Measurements from ENCODE around the gene IGLL5. TPM values are rescaled to one million over a fixed set of nuclear protein-coding genes. Genes with fewer than 3 reads are reported as not detected.

IGLL5 gene
- total and polyA plus RNA-seq, 5 donors = 0.65 to 0.97 TPM; not detected in 3

DNA sequence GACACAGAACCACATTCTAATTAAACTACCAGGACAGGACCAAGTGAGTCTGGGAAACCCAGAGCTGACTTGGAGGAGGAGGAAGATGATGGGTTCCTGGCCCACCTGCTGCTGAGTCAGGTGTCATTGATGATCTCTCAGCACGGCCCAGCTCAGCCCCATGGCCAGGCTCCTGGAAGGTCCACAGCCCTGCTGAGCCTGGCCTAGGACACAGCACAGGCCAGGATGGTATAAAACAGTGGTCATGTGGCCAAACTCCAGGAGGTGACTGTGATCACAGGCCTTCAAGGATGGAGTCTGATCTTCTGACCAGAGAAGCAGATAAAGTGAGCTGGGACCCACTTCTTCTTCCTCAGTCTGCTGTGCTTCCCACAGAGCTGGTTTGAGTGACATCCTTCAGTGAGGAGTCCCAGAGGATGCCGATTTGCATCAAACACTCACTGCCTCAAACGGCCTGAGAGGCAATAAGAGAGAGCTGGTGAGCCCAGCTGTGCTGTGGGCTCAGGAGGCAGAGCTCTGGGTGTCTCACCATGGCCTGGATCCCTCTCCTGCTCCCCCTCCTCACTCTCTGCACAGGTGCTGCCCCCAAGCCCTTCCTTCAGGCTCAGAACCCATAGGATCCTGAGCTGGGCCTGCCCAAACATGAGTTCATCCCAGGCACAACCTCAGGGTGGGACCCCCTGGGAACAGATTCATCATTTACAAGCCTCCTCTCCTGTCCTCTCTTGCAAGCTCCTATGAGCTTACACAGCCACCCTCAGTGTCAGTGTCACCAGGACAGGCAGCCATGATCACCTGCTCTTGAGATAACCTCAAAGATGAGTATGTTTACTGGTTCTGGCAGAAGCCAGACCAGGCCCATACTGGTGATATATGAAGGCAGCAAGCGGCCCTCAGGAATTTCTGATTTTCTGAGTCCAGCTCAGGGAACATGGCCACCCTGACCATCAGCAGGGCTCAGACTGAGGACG lies 37.7 kb upstream of the IGLL5 start:
- intact Hi-C loops (cut with DNase I) = loop anchor here in 3 of 4 donors (2.0 to 10.0 kb wide), 4 partner anchors 95 to 275 kb away; no protein-coding TSS in a partner anchor
- ATAC-seq = no peak
- Histone ChIP-seq H3K9me3 (ENCODE audit: control insufficient read depth, low read length) (no peaks in the 10 kb centered on the region), H3K4me3 (ENCODE audit: low read length) (no peak overlapping the region), H3K4me1 (ENCODE audit: control insufficient read depth, insufficient read depth, low read length) (no peaks in the 10 kb centered on the region), H3K27ac (ENCODE audit: low read length) (no peak overlapping the region), H3K27me3 (ENCODE audit: control insufficient read depth, insufficient read depth) (no peaks in the 10 kb centered on the region)
- no peak for DNase-seq
- WGBS = 77% methylated on average over 5 of the region's 5 CpGs

DNA sequence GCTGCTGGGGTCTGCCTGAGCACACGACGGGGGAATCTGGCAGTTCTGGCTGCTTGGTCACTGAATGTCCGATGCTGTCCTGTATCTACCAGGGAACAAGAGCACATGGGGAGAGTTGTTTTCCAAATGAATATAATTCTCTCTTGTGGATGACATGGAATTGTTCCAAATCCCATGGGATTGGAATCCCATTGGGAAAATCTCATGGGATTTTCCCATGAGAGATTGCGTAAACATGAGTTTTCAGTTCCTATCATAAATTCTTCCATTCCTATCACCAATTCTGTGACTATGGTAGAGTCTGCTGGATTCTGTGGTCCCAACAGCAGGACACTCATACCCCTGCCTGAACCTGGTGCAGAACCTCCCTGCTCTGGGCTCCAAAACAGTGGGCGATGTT lies 35.6 kb upstream of the IGLL5 start:
- ATAC-seq = no peak
- no peaks in the 10 kb centered on the region for H3K4me1 ChIP-seq (ENCODE audit: control insufficient read depth, insufficient read depth, low read length)
- no peak overlapping the region for H3K4me3 ChIP-seq (ENCODE audit: low read length)
- no peaks in the 10 kb centered on the region for H3K9me3 ChIP-seq (ENCODE audit: control insufficient read depth, low read length)
- intact Hi-C loops (cut with DNase I) = loop anchor here in 2 of 4 donors (5.0 to 10.0 kb wide), 3 partner anchors 93 to 273 kb away; no protein-coding TSS in a partner anchor
- no peak for DNase-seq
- no peaks in the 10 kb centered on the region for H3K27me3 ChIP-seq (ENCODE audit: control insufficient read depth, insufficient read depth)
- no peak overlapping the region for H3K27ac ChIP-seq (ENCODE audit: low read length)
- 81% methylated on average over 5 of the region's 5 CpGs for WGBS

DNA sequence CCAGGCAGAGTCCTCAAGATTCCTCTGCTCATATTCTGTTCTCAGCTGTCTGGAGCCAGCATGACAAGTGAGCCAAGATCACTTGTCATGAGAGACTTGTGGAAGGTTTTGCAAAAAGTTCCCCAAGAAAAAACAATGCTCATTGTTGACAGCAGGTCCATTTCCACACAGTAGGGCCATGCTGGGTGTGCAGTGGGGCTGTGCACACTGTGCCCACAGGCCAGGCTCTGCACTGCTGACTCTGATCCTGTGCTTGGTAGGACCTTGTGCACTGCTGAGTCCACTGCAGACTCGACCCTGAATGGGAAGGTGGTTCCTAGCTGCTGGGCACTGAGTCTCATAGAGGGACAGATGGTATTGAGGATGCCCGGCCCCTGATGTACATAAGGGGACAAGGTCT lies 33.9 kb upstream of the IGLL5 start:
- H3K27me3 ChIP-seq (ENCODE audit: control insufficient read depth, insufficient read depth) = no peaks in the 10 kb centered on the region
- intact Hi-C loops (cut with DNase I) = loop anchor here in 2 of 4 donors (5.0 to 10.0 kb wide), 3 partner anchors 91 to 271 kb away; no protein-coding TSS in a partner anchor
- ATAC-seq (no peak), DNase-seq (no peak)
- no peaks in the 10 kb centered on the region for H3K4me1 ChIP-seq (ENCODE audit: control insufficient read depth, insufficient read depth, low read length)
- 73% methylated on average over 2 of the region's 2 CpGs for WGBS
- H3K9me3 ChIP-seq (ENCODE audit: control insufficient read depth, low read length) = no peaks in the 10 kb centered on the region
- no peak overlapping the region for H3K4me3 ChIP-seq (ENCODE audit: low read length)
- no peak overlapping the region for H3K27ac ChIP-seq (ENCODE audit: low read length)

DNA sequence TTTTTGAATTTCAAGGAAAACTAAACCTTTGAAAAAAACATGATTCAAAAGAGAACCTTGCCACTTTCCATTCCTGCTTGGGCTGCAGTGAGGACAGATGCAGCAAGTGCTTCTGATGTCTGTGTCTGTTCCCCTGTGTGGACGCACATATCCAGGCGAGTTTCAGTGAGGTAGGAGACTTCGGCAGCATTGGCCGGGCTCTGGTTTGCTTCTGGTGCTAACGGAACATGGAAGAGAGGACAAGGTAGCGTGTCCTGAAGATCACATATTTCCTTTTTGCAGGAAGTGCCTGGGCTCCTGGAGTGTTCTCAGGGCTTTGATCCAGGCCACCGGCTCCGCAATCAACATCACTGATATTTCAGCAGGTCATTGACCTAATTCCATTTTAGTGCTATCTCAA lies 33.1 kb upstream of the IGLL5 start:
- Histone ChIP-seq H3K27me3 (ENCODE audit: control insufficient read depth, insufficient read depth) (no peaks in the 10 kb centered on the region), H3K4me1 (ENCODE audit: control insufficient read depth, insufficient read depth, low read length) (no peaks in the 10 kb centered on the region), H3K9me3 (ENCODE audit: control insufficient read depth, low read length) (no peaks in the 10 kb centered on the region), H3K4me3 (ENCODE audit: low read length) (no peak overlapping the region), H3K27ac (ENCODE audit: low read length) (no peak overlapping the region)
- 63% methylated on average over 8 of the region's 8 CpGs for WGBS
- intact Hi-C loops (cut with DNase I) = loop anchor here in 2 of 4 donors (5.0 to 10.0 kb wide), 3 partner anchors 90 to 270 kb away; no protein-coding TSS in a partner anchor
- no peak for ATAC-seq
- no peak for DNase-seq

DNA sequence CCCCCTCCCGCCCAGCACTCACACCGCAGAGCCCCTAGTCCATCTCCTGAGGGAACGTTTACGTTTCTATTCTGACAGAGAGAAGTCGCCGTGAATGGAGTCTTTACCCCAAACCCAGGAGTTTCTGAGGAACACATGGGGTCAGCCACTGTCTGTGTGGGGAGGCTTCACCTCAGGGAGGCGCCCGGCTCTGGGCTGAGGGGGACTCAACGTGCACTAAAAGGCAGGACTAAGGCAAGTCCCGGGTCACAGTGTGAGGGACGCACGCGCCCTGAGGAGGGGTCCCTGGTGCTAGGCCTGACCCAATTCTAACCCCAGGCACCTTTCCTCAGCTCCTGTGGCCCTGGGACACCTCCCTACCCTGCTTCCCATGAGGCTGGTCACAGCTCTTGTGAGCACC lies 32.5 kb upstream of the IGLL5 start:
- Histone ChIP-seq H3K4me1 (ENCODE audit: control insufficient read depth, insufficient read depth, low read length) (no peaks in the 10 kb centered on the region), H3K9me3 (ENCODE audit: control insufficient read depth, low read length) (no peaks in the 10 kb centered on the region), H3K27me3 (ENCODE audit: control insufficient read depth, insufficient read depth) (no peaks in the 10 kb centered on the region), H3K4me3 (ENCODE audit: low read length) (no peak overlapping the region), H3K27ac (ENCODE audit: low read length) (no peak overlapping the region)
- ATAC-seq (no peak), DNase-seq (no peak)
- intact Hi-C loops (cut with DNase I) = loop anchor here in 2 of 4 donors (10.0 kb wide), 2 partner anchors 90 to 270 kb away; no protein-coding TSS in a partner anchor
- WGBS = 54% methylated on average over 13 of the region's 13 CpGs

DNA sequence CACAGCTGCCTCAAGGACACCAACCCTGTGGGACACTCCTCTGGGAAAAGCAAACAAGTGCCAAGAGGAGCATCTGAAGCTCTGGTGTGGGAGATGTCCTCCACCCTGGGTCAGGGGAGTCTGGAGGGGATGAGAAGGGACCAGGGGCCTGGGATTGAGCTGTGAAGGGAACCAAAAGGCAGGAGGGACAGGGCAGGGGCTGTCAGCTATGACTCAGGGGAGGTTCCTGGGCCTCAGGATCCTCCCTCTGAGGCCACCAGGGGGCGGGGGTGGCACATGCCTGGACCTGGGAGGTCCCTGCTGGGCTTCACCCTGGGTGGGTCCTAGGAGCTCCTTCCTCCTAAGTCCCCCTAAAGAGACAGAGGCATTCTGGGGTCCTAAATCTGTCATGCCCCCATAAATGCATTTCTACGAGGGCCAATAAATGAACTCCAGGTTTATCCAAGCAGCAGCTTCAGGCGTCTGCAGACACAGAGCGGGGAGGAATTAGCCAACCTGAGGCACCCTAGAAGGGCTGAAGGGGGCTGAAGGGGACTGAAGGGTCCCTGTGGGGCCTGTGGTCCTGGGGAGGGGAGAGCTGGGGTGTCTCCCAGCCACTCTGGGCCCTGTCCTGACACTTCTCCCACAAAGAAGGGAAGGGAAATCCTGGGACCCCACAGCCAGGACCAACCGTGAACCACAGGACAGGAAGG lies 31.9 kb upstream of the IGLL5 start:
- peak in 1 of 2 donors; percentile 32 for ATAC-seq
- H3K27ac ChIP-seq (ENCODE audit: low read length) = no peak overlapping the region
- H3K27me3 ChIP-seq (ENCODE audit: control insufficient read depth, insufficient read depth) = no peaks in the 10 kb centered on the region

DNA sequence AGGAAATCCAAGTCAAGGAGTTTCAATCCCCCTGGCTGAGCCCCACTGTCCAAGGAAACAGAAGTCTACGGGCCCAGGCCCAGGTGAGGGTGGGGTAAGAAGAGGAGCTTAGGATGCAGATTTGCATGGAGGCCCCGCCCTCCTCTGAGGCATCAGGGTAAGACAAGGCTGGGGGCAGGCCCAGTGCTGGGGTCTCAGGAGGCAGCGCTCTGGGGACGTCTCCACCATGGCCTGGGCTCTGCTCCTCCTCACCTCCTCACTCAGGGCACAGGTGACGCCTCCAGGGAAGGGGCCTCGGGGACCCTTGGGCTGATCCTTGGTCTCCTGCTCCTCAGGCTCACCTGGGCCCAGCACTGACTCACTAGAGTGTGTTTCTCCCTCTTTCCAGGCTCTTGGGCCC lies 31.3 kb upstream of the IGLL5 start:
- 91% methylated on average over 6 of the region's 6 CpGs for WGBS
- intact Hi-C loops (cut with DNase I) = loop anchor here in 2 of 4 donors (10.0 kb wide), 2 partner anchors 88 to 268 kb away; no protein-coding TSS in a partner anchor
- H3K27me3 ChIP-seq (ENCODE audit: control insufficient read depth, insufficient read depth) = no peaks in the 10 kb centered on the region

More for the DNA sequence above, 31.9 kb upstream of the IGLL5 start:
- DNase-seq = peak in 1 of 3 donors; percentile 66
- 76% methylated on average over 5 of the region's 5 CpGs for WGBS
- intact Hi-C loops (cut with DNase I) = loop anchor here in 2 of 4 donors (10.0 kb wide), 2 partner anchors 89 to 269 kb away; no protein-coding TSS in a partner anchor
- no peak overlapping the region for H3K4me3 ChIP-seq (ENCODE audit: low read length)
- no peaks in the 10 kb centered on the region for H3K9me3 ChIP-seq (ENCODE audit: control insufficient read depth, low read length)
- no peaks in the 10 kb centered on the region for H3K4me1 ChIP-seq (ENCODE audit: control insufficient read depth, insufficient read depth, low read length)

DNA sequence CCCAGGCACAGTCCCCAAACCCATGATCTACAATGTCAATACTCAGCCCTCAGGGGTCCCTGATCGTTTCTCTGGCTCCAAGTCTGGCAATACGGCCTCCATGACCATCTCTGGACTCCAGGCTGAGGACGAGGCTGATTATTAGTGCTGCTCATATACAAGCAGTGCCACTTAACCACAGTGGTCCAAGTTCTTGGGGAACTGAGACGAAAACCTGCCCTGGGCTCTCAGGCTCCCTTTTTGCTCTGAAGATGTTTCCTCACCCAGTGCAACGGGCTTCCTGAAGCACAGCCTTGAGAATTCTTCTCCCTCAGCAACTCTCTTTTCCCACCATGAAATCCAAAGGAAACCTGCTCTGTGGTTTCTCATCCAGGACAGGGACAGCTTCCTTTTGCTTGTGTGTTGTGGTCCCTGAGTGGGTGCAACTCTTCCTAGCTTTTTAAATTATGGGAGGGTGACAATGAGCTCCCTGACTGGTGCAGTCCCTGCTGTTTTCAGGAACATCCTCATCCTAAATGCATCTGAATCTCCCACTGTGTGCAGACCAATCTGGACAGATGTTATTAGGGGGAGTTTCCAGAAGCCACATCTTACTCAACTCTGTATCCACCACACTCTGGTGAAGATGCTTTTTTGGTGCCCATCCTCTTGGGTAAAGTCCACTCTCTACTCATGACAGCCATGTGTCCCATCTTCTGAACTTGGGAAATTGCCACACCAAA lies 30.6 kb upstream of the IGLL5 start:
- H3K9me3 ChIP-seq (ENCODE audit: control insufficient read depth, low read length) = no peaks in the 10 kb centered on the region
- intact Hi-C loops (cut with DNase I) = loop anchor here in 2 of 4 donors (10.0 kb wide), 2 partner anchors 88 to 268 kb away; no protein-coding TSS in a partner anchor
- 89% methylated on average over 5 of the region's 5 CpGs for WGBS
- H3K27me3 ChIP-seq (ENCODE audit: control insufficient read depth, insufficient read depth) = no peaks in the 10 kb centered on the region
- H3K27ac ChIP-seq (ENCODE audit: low read length) = no peak overlapping the region
- DNase-seq (no peak), ATAC-seq (no peak)
- no peaks in the 10 kb centered on the region for H3K4me1 ChIP-seq (ENCODE audit: control insufficient read depth, insufficient read depth, low read length)
- H3K4me3 ChIP-seq (ENCODE audit: low read length) = no peak overlapping the region

More for the DNA sequence above, 31.3 kb upstream of the IGLL5 start:
- ATAC-seq (no peak), DNase-seq (no peak)
- H3K4me3 ChIP-seq (ENCODE audit: low read length) = no peak overlapping the region
- no peaks in the 10 kb centered on the region for H3K4me1 ChIP-seq (ENCODE audit: control insufficient read depth, insufficient read depth, low read length)
- no peak overlapping the region for H3K27ac ChIP-seq (ENCODE audit: low read length)
- H3K9me3 ChIP-seq (ENCODE audit: control insufficient read depth, low read length) = no peaks in the 10 kb centered on the region

DNA sequence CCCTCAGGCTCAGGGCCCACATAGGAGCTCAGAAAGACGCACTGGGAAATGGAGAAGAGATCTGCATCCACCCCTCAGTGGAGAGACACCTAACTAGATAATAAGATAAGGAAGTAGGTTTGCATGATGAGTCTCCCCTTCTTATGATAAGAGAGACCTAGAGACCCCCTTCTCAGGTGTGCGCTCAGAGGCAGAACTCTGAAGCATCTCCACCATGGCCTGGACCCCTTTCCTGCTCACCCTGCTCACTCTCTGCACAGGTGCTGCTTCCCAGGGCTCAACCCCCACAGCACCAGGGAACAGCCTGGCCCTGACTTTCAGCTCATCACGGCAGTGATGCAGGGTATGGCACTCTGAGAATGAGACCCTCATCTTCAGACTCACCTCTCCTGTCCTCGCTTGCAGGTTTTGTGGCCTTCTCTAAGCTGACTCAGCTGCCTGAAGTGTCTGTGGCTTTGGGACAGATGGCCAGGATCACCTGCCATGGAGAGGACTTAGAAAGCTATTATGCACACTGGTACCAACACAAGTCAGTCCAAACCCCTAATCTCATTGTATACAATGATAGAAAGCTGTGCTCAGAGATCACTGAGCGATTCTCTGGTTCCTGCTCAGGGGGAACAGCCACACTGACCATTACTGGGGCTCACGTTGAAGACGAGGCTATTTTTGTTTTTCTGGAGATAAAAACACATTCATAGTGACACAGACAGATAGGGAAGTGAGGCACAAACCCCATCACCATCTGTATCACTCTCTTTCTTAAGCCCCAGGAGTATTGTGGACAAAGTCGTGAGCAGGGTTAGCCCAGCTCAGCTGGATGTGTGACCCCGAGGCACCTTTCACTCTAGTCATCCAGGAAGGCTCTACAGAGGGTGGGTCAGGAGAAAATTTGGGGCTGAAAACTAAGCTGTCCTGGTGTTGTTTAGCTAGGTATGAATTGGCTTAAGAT lies 29.7 kb upstream of the IGLL5 start:
- DNase-seq = no peak
- intact Hi-C loops (cut with DNase I) = loop anchor here in 2 of 4 donors (10.0 kb wide), 2 partner anchors 87 to 267 kb away; no protein-coding TSS in a partner anchor
- ATAC-seq = no peak
- H3K27me3 ChIP-seq (ENCODE audit: control insufficient read depth, insufficient read depth) = no peaks in the 10 kb centered on the region
- H3K4me3 ChIP-seq (ENCODE audit: low read length) = no peak overlapping the region
- H3K9me3 ChIP-seq (ENCODE audit: control insufficient read depth, low read length) = no peaks in the 10 kb centered on the region
- 80% methylated on average over 9 of the region's 9 CpGs for WGBS
- H3K4me1 ChIP-seq (ENCODE audit: control insufficient read depth, insufficient read depth, low read length) = no peaks in the 10 kb centered on the region
- H3K27ac ChIP-seq (ENCODE audit: low read length) = no peak overlapping the region
